ENCODE measurements around the gene N4BP3.

Gene N4BP3

DNA sequence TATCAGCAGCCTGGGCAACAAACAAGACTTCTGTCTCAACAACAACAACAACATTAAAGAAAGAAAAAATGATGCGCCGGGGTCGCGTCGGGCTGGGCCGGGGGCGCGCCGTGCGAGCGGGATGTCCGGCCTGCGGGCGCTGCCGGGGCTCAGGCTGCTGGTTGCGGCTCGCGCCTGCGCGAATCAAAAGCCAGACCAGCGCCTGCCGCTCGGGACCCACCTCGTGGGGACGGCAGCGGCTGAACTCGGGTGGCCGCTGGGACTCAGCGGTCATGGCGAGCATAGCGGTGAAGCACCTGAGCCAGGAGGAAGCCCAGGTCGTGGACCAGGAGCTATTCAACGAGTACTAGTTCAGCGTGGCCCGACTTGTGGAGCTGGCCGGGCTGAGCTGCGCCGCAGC, 52.2 kb downstream of the N4BP3 start:
- peaks cover 28% of the 10 kb centered on the region for H3K27me3 Mint-ChIP-seq (ENCODE audit: low read depth)
- no peak overlapping the region for H3K4me3 Mint-ChIP-seq
- peaks cover 7% of the 10 kb centered on the region for H3K4me1 Mint-ChIP-seq (ENCODE audit: low read depth)
- H3K9me3 Mint-ChIP-seq = no peaks in the 10 kb centered on the region
- H3K27ac Mint-ChIP-seq = no peak overlapping the region
- no peaks in the 10 kb centered on the region for H3K36me3 Mint-ChIP-seq (ENCODE audit: low read depth)

DNA sequence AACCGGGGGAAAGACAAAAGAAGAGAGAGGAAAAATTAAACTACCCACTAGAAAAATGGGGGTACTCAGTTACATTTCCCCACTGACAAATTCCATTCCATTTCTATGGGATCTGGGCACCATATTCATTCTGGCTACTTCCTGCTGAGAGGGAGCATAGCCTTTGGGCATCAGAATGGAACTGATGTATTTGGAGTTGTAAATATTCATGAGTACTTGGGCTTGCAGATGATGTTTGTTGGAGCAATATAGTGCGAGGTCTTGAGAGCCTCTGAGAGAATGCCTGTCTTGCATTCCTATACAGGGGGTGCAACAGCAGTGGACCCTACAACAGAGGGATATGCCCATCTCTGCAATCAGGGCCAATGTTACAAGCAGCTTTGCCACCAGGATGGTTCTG, 57.1 kb downstream of the N4BP3 start:
- Mint-ChIP-seq H3K27ac (no peak overlapping the region), H3K4me1 (ENCODE audit: low read depth) (no peaks in the 10 kb centered on the region), H3K36me3 (ENCODE audit: low read depth) (no peaks in the 10 kb centered on the region), H3K9me3 (no peaks in the 10 kb centered on the region), H3K27me3 (ENCODE audit: low read depth) (peaks cover 10% of the 10 kb centered on the region), H3K4me3 (no peak overlapping the region)

DNA sequence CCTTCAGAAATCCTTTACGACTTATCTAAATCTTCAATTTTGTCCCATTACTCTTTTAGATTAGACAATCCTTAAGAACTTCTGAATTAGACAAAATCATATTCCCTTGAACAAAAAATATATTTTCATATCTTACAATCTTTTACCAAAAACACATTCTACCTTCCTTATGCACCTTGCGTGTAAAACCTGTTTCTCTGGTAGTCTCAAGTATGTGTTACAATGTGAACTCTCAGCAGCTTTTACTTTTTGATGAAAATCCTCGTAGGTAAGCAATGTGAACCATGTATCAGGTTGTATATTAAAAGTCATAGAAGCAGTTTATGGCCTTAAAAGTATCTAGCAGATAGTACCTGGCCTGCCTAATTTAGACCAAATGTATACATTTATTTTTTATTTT, 61.1 kb downstream of the N4BP3 start:
- Mint-ChIP-seq H3K27ac (no peak overlapping the region), H3K4me3 (no peak overlapping the region), H3K27me3 (ENCODE audit: low read depth) (peaks cover 3% of the 10 kb centered on the region), H3K9me3 (no peaks in the 10 kb centered on the region), H3K36me3 (ENCODE audit: low read depth) (no peaks in the 10 kb centered on the region), H3K4me1 (ENCODE audit: low read depth) (no peaks in the 10 kb centered on the region)

Data from T-helper 1 cell treated with Interleukin-12 subunit alpha and Interleukin-12 subunit beta and Interleukin-4 antibody, amounts not matched to agents 30 μg/mL and 1 μg/mL, for 36 hours (primary cell).